Heart left ventricle (tissue), 13 donors: Measurements from ENCODE around the gene OAS2.

Experiments
- CTCF ChIP-seq, 12 donors: fragments of 200-600 bp; sonication (generic) in 4 of 12; IDR thresholded peaks; one replicate each; pipeline versions ENCODE4 v1.5.0 to v1.8.0; 2018 to 2022; ENCODE audit warnings: antibody characterized with exemption in 12 of 12, mild to moderate bottlenecking in 5 of 12
- POLR2A ChIP-seq, 2 donors: fragments of 450-650 bp; IDR thresholded peaks; one replicate each; pipeline ENCODE4 v1.6.1; 2017; ENCODE audit warnings: antibody characterized with exemption in 2 of 2, mild to moderate bottlenecking in 2 of 2, moderate library complexity in 2 of 2
- donor health status: ischemic (EF 13 %, LVEDD 7.1; RV severe dilation, severe dysfunction).
- donor health status: DM: no; HTN: yes; CAD: no.
- donor health status: DM: no; HTN: no; CAD: no.
- donor health status: ischemic (EF 25% LVEDD 6.9; RV normal size, moderate dysfunction).
- donor health status: ischemic (EF 25% LVEDD 5.7; RV mildly dilated, moderate dysfunction).
- donor health status: ischemic (EF 35%, LVEDD 5.7; RV mildly dilated, moderate dysfunction).
- donor health status: nonischemic (EF 11% LVEDD 7.7; RV severe dilation, severe dysfunction).
- donor health status: DM: yes; HTN: yes; CAD: no.
- donor health status: PGD.
- donor health status: ischemic (EF 29% LVEDD 5.4; RV normal size, mild dysfunction).
- donor health status: nonischemic (EF 23%, LVEDD 6.1; RV moderate dilation, normal function).

- TF ChIP-seq CTCF (IDR thresholded peaks at IDR 0.05) (no peak), POLR2A (IDR thresholded peaks at IDR 0.05) (no peak)
These were observed 31.9 kb upstream of the OAS2 start for GRCh38 chr12:112946236-112947000.
